Measurements from ENCODE around the gene STXBP5. TPM values are rescaled to one million over a fixed set of nuclear protein-coding genes. Genes with fewer than 3 reads are reported as not detected.

Gene STXBP5
- total and polyA plus RNA-seq, 2 of the 13 experiments (the other 11 are each of a cell fraction or from before 2014, with no cell fraction given): 8.8 to 19.4 TPM

DNA sequence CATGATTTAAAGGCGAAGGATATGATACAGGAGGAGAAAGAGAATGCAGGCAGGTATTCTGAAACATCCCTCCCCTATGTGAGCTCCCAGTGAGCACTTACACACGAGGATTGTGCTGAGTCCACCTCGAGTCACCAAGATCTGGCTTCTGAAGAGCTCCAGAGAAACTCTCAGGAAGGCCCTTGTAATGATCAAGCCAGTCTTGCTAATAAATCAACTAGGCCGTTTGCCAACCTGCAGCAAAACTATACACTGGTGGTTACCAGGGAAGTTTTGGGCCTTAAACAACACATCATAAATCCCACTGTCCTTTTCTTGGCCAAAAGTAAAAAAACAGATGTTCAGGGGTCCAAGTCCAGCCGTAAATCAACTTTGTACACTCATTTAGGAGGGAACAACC, 79.2 kb downstream of the STXBP5 start (continued):
- TF ChIP-seq ZNF776 (CRISPR knock-in tag; IDR thresholded peaks at IDR 0.05): no peak

DNA sequence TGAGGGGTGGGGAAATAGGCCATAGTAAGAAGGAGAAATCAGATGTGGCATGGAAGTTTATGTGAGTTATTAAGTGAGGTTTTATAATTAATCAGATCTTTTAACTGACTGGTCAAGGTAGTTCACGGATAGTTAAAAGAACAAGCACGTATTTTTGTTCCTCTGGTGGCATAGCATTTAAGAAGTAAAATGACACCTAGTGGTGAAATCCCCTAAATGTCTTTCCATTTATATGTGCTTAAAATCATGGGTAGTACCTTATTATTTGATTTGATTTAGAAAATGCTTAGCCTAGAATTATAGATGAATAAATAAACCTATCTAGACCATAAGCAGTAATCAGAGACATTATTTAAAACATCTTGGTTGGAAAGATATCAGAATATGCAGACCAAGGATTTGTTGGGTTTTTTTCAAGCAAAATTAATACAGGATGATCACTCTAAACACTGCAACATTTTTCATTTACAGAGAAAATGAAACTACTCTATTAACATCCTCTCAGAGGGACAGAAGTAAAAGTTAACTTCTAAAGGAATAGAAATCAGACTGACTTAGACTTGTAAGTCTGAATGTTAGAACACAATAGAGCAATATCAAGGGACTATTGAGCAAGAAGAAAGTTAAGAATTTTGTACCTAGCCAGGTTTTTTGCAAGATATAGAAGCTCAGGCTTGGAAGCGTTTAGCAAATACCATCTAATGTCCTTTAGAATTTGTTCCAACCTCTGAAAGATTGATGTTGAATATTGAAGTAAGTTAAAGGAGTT, 81.1 kb downstream of the STXBP5 start:
- Histone ChIP-seq H4K20me1 (ENCODE audit: insufficient read depth, low read length) (no peaks in the 10 kb centered on the region), H3K4me1 (ENCODE audit: insufficient read depth, low read length) (no peaks in the 10 kb centered on the region), H2AFZ (ENCODE audit: low read length) (no peak overlapping the region), H3K9ac (ENCODE audit: insufficient read depth, low read depth, low read length) (no peak overlapping the region), H3K79me2 (ENCODE audit: insufficient read depth, low read length) (no peaks in the 10 kb centered on the region), H3K9me3 (ENCODE audit: low read length) (no peaks in the 10 kb centered on the region), H3K27me3 (ENCODE audit: control insufficient read depth in 1 of 2, insufficient read depth in 2 of 2, low read length in 2 of 2) (no peaks in the 10 kb centered on the region), H3K4me2 (ENCODE audit: low read depth, low read length) (no peak overlapping the region), H3K27ac (ENCODE audit: extremely low read length, insufficient read depth, low read length) (no peak overlapping the region), H3K36me3 (replicated peaks in 1 of 2; ENCODE audit: control insufficient read depth in 1 of 2, insufficient read depth in 2 of 2, low read length in 2 of 2) (peaks cover 0 to 7% of the 10 kb centered on the region in 2 experiments; a peak in 1 of 5 replicates), H3K4me3 (replicated peaks in 1 of 3; ENCODE audit: insufficient read depth in 1 of 3, low read depth in 2 of 3, low read length in 3 of 3) (no peak overlapping the region)
- ATAC-seq (peak; percentile 65; the same call in 2 of the 3 replicates), FAIRE-seq (no peak), DNase-seq (ENCODE audit: low spot score) (peak; percentile 46)
- intact Hi-C loops (cut with micrococcal nuclease; ENCODE audit: unreplicated experiment) (loop anchor here (1.0 kb wide), 2 partner anchors 383 to 428 kb away; no protein-coding TSS in a partner anchor), in situ Hi-C loops (cut with HindIII; ENCODE audit: extremely low pct_ligation_motif_present, low pct_unique_long_range_greater_than_20kb) (no loop called here)
- WGBS (ENCODE audit: low lambda C conversion rate): 88% methylated on average over 3 of the region's 3 CpGs
- no TSS peak for BruUV-seq (replicated peaks)
- ChIA-PET CTCF (ENCODE audit: low intra/inter-chr PET ratio, low total read pairs) (interaction anchor here (0.9 to 3.0 kb wide), 3 partner anchors 354 to 428 kb away, joined by 3 to 15 read pairs (median 7); no protein-coding TSS in a partner anchor), POLR2A (no interaction called here)
- peak; percentile 43; the same call in 1 of the 2 replicates for TF ChIP-seq MIXL1 (CRISPR knock-in tag; IDR thresholded peaks at IDR 0.05)
- TF ChIP-seq, protein P1, sequence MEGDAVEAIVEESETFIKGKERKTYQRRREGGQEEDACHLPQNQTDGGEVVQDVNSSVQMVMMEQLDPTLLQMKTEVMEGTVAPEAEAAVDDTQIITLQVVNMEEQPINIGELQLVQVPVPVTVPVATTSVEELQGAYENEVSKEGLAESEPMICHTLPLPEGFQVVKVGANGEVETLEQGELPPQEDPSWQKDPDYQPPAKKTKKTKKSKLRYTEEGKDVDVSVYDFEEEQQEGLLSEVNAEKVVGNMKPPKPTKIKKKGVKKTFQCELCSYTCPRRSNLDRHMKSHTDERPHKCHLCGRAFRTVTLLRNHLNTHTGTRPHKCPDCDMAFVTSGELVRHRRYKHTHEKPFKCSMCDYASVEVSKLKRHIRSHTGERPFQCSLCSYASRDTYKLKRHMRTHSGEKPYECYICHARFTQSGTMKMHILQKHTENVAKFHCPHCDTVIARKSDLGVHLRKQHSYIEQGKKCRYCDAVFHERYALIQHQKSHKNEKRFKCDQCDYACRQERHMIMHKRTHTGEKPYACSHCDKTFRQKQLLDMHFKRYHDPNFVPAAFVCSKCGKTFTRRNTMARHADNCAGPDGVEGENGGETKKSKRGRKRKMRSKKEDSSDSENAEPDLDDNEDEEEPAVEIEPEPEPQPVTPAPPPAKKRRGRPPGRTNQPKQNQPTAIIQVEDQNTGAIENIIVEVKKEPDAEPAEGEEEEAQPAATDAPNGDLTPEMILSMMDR (CRISPR knock-in tag; IDR thresholded peaks at IDR 0.05): peak; percentile 50
- peak; percentile 70 for TF ChIP-seq STAG1 (CRISPR knock-in tag; IDR thresholded peaks at IDR 0.05)
- peak in 1 of 2 experiments; percentile 20; a peak in 1 of 4 replicates for TF ChIP-seq KLF16 (CRISPR knock-in tag; IDR thresholded peaks at IDR 0.05)
- no peak for TF ChIP-seq BRD4 (CRISPR knock-in tag; IDR thresholded peaks at IDR 0.05)
- TF ChIP-seq, protein P2, sequence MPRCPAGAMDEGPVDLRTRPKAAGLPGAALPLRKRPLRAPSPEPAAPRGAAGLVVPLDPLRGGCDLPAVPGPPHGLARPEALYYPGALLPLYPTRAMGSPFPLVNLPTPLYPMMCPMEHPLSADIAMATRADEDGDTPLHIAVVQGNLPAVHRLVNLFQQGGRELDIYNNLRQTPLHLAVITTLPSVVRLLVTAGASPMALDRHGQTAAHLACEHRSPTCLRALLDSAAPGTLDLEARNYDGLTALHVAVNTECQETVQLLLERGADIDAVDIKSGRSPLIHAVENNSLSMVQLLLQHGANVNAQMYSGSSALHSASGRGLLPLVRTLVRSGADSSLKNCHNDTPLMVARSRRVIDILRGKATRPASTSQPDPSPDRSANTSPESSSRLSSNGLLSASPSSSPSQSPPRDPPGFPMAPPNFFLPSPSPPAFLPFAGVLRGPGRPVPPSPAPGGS (CRISPR knock-in tag; IDR thresholded peaks at IDR 0.05): no peak
- no peak for TF ChIP-seq MED13 (CRISPR knock-in tag; IDR thresholded peaks at IDR 0.05)
- no peak for TF ChIP-seq IRF2 (CRISPR knock-in tag; IDR thresholded peaks at IDR 0.05)
- TF ChIP-seq SMC3 (IDR thresholded peaks at IDR 0.05; ENCODE audit: low read length): peak; percentile 55
- no peak for TF ChIP-seq MEF2D (CRISPR knock-in tag; IDR thresholded peaks at IDR 0.05)
- TF ChIP-seq ZNF501 (CRISPR knock-in tag; IDR thresholded peaks at IDR 0.05): no peak
- peak; percentile 21; the same call in 1 of the 2 replicates for TF ChIP-seq CEBPB (IDR thresholded peaks at IDR 0.05; ENCODE audit: borderline replicate concordance, low read depth, low read length)
- TF ChIP-seq, protein P3, sequence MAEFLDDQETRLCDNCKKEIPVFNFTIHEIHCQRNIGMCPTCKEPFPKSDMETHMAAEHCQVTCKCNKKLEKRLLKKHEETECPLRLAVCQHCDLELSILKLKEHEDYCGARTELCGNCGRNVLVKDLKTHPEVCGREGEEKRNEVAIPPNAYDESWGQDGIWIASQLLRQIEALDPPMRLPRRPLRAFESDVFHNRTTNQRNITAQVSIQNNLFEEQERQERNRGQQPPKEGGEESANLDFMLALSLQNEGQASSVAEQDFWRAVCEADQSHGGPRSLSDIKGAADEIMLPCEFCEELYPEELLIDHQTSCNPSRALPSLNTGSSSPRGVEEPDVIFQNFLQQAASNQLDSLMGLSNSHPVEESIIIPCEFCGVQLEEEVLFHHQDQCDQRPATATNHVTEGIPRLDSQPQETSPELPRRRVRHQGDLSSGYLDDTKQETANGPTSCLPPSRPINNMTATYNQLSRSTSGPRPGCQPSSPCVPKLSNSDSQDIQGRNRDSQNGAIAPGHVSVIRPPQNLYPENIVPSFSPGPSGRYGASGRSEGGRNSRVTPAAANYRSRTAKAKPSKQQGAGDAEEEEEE (CRISPR knock-in tag; IDR thresholded peaks at IDR 0.05; ENCODE audit: borderline replicate concordance): no peak
- no peak for TF ChIP-seq RFX5 (IDR thresholded peaks at IDR 0.05; ENCODE audit: low read depth, low read length)
- no peak for TF ChIP-seq FOXJ3 (CRISPR knock-in tag; IDR thresholded peaks at IDR 0.05; ENCODE audit: borderline replicate concordance)
- no peak for TF ChIP-seq ZNF546 (CRISPR knock-in tag; conservative IDR thresholded peaks at IDR 0.05)
- no peak for TF ChIP-seq ZNF761 (CRISPR knock-in tag; conservative IDR thresholded peaks at IDR 0.05)
- TF ChIP-seq ZBTB21 (CRISPR knock-in tag; IDR thresholded peaks at IDR 0.05): no peak
- TF ChIP-seq ONECUT2 (CRISPR knock-in tag; IDR thresholded peaks at IDR 0.05): no peak
